OCI-LY1 (cell line): ENCODE results near the gene BMPR1B.

Experiments
- H2AFZ ChIP-seq: fragments of 200-600 bp; sonication (generic), shearing (Covaris generic); 2 replicates; pipeline ENCODE4 v1.6.0; 2014; ENCODE audit warnings: antibody characterized with exemption, mild to moderate bottlenecking, low read length
- H3F3A ChIP-seq: fragments of 200-600 bp; sonication (generic), shearing (Covaris generic); 2 replicates; pipeline ENCODE4 v1.6.0; 2014; ENCODE audit warnings: mild to moderate bottlenecking, antibody characterized with exemption, low read length, moderate library complexity; ENCODE audit not compliant: insufficient read depth
- H3K27ac ChIP-seq: fragments of 200-600 bp; sonication (generic); 2 replicates; pipeline ENCODE4 v1.5.1; 2014; ENCODE audit warnings: low read length, mixed run types, mild to moderate bottlenecking, low read depth; ENCODE audit not compliant: poor library complexity, severe bottlenecking
- H3K27me3 ChIP-seq: fragments of 200-600 bp; sonication (generic); 2 replicates; pipeline ENCODE4 v1.6.0; 2014; ENCODE audit warnings: antibody characterized with exemption, mild to moderate bottlenecking, low read length, moderate library complexity; ENCODE audit not compliant: insufficient read depth
- H3K36me3 ChIP-seq: fragments of 200-600 bp; sonication (generic); 2 replicates; pipeline ENCODE4 v1.6.1; 2014; ENCODE audit warnings: mild to moderate bottlenecking, antibody characterized with exemption, low read length, moderate library complexity, mixed read lengths; ENCODE audit not compliant: insufficient read depth
- H3K4me1 ChIP-seq: fragments of 200-600 bp; sonication (generic); 2 replicates; pipeline ENCODE4 v1.5.1; 2014; ENCODE audit warnings: mild to moderate bottlenecking, low read length, moderate library complexity; ENCODE audit not compliant: insufficient read depth, severe bottlenecking
- H3K4me2 ChIP-seq: fragments of 200-600 bp; sonication (generic), shearing (Covaris generic); 2 replicates; pipeline ENCODE4 v1.6.1; 2014; ENCODE audit warnings: low read length
- H3K4me3 ChIP-seq: fragments of 200-600 bp; sonication (generic); 2 replicates; pipeline ENCODE4 v1.5.1; 2014; ENCODE audit warnings: low read length, low read depth, mild to moderate bottlenecking, mixed read lengths; ENCODE audit not compliant: poor library complexity, severe bottlenecking
- H3K79me2 ChIP-seq: fragments of 200-600 bp; shearing (Covaris generic); 2 replicates; pipeline ENCODE4 v1.6.1; 2016; ENCODE audit warnings: mixed run types, low read length, mixed read lengths; ENCODE audit not compliant: insufficient read depth
- H3K9ac ChIP-seq: fragments of 200-600 bp; sonication (generic), shearing (Covaris generic); 2 replicates; pipeline ENCODE4 v1.6.1; 2014; ENCODE audit warnings: mild to moderate bottlenecking, low read length, mixed read lengths
- H3K9me2 ChIP-seq: fragments of 200-600 bp; sonication (generic), shearing (Covaris generic); 2 replicates; pipeline ENCODE4 v1.6.1; 2014; ENCODE audit warnings: low read depth, mild to moderate bottlenecking, low read length, mixed read lengths
- H3K9me3 ChIP-seq: fragments of 200-600 bp; shearing (Covaris generic); 2 replicates; pipeline ENCODE4 v1.6.1; 2014; ENCODE audit warnings: low read length, mixed read lengths
- H4K20me1 ChIP-seq: fragments of 200-600 bp; sonication (generic), shearing (Covaris generic); 2 replicates; pipeline ENCODE4 v1.6.0; 2016; ENCODE audit warnings: mild to moderate bottlenecking, low read length; ENCODE audit not compliant: insufficient read depth
- CTCF ChIP-seq: fragments of 200-600 bp; sonication (generic), shearing (Covaris generic); IDR thresholded peaks from 2 replicates; pipeline ENCODE4 v1.5.1; 2017; ENCODE audit warnings: mild to moderate bottlenecking, antibody characterized with exemption, low read length, moderate library complexity, mixed read lengths
- EZH2 ChIP-seq: fragments of 200-600 bp; sonication (generic), shearing (Covaris generic); IDR thresholded peaks from 2 replicates; pipeline ENCODE4 v1.8.0; 2017; ENCODE audit warnings: borderline replicate concordance, mixed run types, mild to moderate bottlenecking, antibody characterized with exemption, low read length, moderate library complexity, mixed read lengths

Gene BMPR1B

GRCh38 chr4:94889946-94890345, 132.2 kb downstream of the BMPR1B start:
- no peak overlapping the region for H3K27ac ChIP-seq
- H3K9me3 ChIP-seq: no peaks in the 10 kb centered on the region
- H3K79me2 ChIP-seq: no peaks in the 10 kb centered on the region
- 0 out of 2 replicates have a peak, but pooled peaks cover 3% of the 10 kb centered on the region for H3K9me2 ChIP-seq
- no peak overlapping the region for H3K4me2 ChIP-seq
- TF ChIP-seq CTCF: no peak
- TF ChIP-seq EZH2: no peak
- H3F3A ChIP-seq: no peaks in the 10 kb centered on the region
- H3K27me3 ChIP-seq: no peaks in the 10 kb centered on the region
- no peak overlapping the region for H2AFZ ChIP-seq
- no peak overlapping the region for H3K4me3 ChIP-seq
- H3K4me1 ChIP-seq: no peaks in the 10 kb centered on the region
- H4K20me1 ChIP-seq: no peaks in the 10 kb centered on the region
- H3K36me3 ChIP-seq: no peaks in the 10 kb centered on the region
- H3K9ac ChIP-seq: no peak overlapping the region

- Histone ChIP-seq H3K4me1 (no peaks in the 10 kb centered on the region), H3K4me2 (no peak overlapping the region), H3K36me3 (no peaks in the 10 kb centered on the region), H3K27me3 (no peaks in the 10 kb centered on the region), H3K27ac (no peak overlapping the region), H3K9me3 (no peaks in the 10 kb centered on the region), H3K9me2 (0 out of 2 replicates have a peak, but pooled peaks cover 2% of the 10 kb centered on the region), H3K4me3 (no peak overlapping the region), H4K20me1 (no peaks in the 10 kb centered on the region), H2AFZ (no peak overlapping the region), H3K9ac (no peak overlapping the region), H3K79me2 (no peaks in the 10 kb centered on the region), H3F3A (no peaks in the 10 kb centered on the region)
- TF ChIP-seq CTCF: no peak
- no peak for TF ChIP-seq EZH2
These were observed 132.8 kb downstream of the BMPR1B start for GRCh38 chr4:94890579-94890978.

GRCh38 chr4:94892051-94892450, 134.3 kb downstream of the BMPR1B start:
- H3K27me3 ChIP-seq: no peaks in the 10 kb centered on the region
- H3K79me2 ChIP-seq: no peaks in the 10 kb centered on the region
- H3K36me3 ChIP-seq: no peaks in the 10 kb centered on the region
- no peak overlapping the region for H3K4me2 ChIP-seq
- TF ChIP-seq EZH2: no peak
- no peak for TF ChIP-seq CTCF
- no peaks in the 10 kb centered on the region for H3K9me3 ChIP-seq
- no peaks in the 10 kb centered on the region for H4K20me1 ChIP-seq
- H3K27ac ChIP-seq: no peak overlapping the region
- no peak overlapping the region for H2AFZ ChIP-seq
- H3K4me1 ChIP-seq: no peaks in the 10 kb centered on the region
- no peak overlapping the region for H3K4me3 ChIP-seq
- no peaks in the 10 kb centered on the region for H3F3A ChIP-seq
- H3K9ac ChIP-seq: no peak overlapping the region
- H3K9me2 ChIP-seq: no peaks in the 10 kb centered on the region
